GM23338 (cell line): ENCODE data around the gene PCNX1. TPM values are rescaled to one million over a fixed set of nuclear protein-coding genes. Genes with fewer than 3 reads are reported as not detected.

Source experiments
- ATAC-seq: fragments of 200-7000 bp; cut with Tn5 transposase; 3 replicates; pipeline ENCODE4 v1.9.1; 2020
- DNase-seq: peaks from one replicate; pipeline ENCODE4 v3.0.0-alpha.2; 2015; ENCODE audit warnings: low spot score
- H2AFZ ChIP-seq: fragments of 200-600 bp; sonication (generic); 2 replicates; pipeline ENCODE4 v1.8.0; 2016; ENCODE audit warnings: antibody characterized with exemption, mild to moderate bottlenecking, moderate library complexity
- H3F3A ChIP-seq: fragments of 200-600 bp; sonication (generic); replicated peaks from 2 replicates; pipeline ENCODE4 v1.8.0; 2017; ENCODE audit warnings: antibody characterized with exemption, mixed run types, low read depth
- H3K27ac ChIP-seq: fragments of 200-600 bp; sonication (generic); 2 replicates; pipeline ENCODE4 v1.6.1; 2016; ENCODE audit warnings: low read depth
- H3K27me3 ChIP-seq: fragments of 200-600 bp; sonication (generic); 2 replicates; pipeline ENCODE4 v1.8.0; 2016; ENCODE audit warnings: mild to moderate bottlenecking, mixed run types, moderate library complexity; ENCODE audit not compliant: insufficient read depth
- H3K36me3 ChIP-seq: fragments of 200-600 bp; sonication (generic); 2 replicates; pipeline ENCODE4 v1.8.0; 2016; ENCODE audit warnings: mild to moderate bottlenecking; ENCODE audit not compliant: insufficient read depth
- H3K4me1 ChIP-seq: fragments of 200-600 bp; sonication (generic); 2 replicates; pipeline ENCODE4 v1.8.0; 2016; ENCODE audit warnings: mild to moderate bottlenecking, moderate library complexity; ENCODE audit not compliant: insufficient read depth
- H3K4me2 ChIP-seq: fragments of 200-600 bp; sonication (generic); 2 replicates; pipeline ENCODE4 v1.7.1; 2017; ENCODE audit warnings: mixed run types
- H3K4me3 ChIP-seq: fragments of 200-600 bp; sonication (generic); 2 replicates; pipeline ENCODE4 v1.6.1; 2016; ENCODE audit warnings: mixed run types
- H3K79me2 ChIP-seq: fragments of 200-600 bp; sonication (generic); replicated peaks from 2 replicates; pipeline ENCODE4 v1.8.0; 2017; ENCODE audit warnings: mild to moderate bottlenecking; ENCODE audit not compliant: insufficient read depth
- H3K9me2 ChIP-seq: fragments of 200-600 bp; sonication (generic); 2 replicates; pipeline ENCODE4 v1.8.0; 2017; ENCODE audit not compliant: insufficient read depth
- H4K20me1 ChIP-seq: fragments of 200-600 bp; sonication (generic); replicated peaks from 2 replicates; pipeline ENCODE4 v1.8.0; 2017; ENCODE audit warnings: mild to moderate bottlenecking; ENCODE audit not compliant: insufficient read depth
- H3K27ac Mint-ChIP-seq: 2 replicates; pipeline ENCODE4 v1.8.0; 2020; ENCODE audit warnings: inconsistent platforms, mild to moderate bottlenecking, moderate library complexity, mixed read lengths
- H3K27me3 Mint-ChIP-seq: 3 replicates; pipeline ENCODE4 v1.8.0; 2022; ENCODE audit warnings: low read depth, mild to moderate bottlenecking, moderate library complexity, mixed read lengths, inconsistent platforms; ENCODE audit not compliant: insufficient read depth, poor library complexity
- H3K36me3 Mint-ChIP-seq: 3 replicates; pipeline ENCODE4 v1.8.0; 2021; ENCODE audit warnings: low read depth, mild to moderate bottlenecking, inconsistent platforms, moderate library complexity, mixed read lengths
- H3K4me1 Mint-ChIP-seq: 3 replicates; pipeline ENCODE4 v1.8.0; 2020; ENCODE audit warnings: mild to moderate bottlenecking, inconsistent platforms, mixed read lengths
- H3K4me3 Mint-ChIP-seq: 3 replicates; pipeline ENCODE4 v1.8.0; 2021; ENCODE audit warnings: moderate library complexity, mild to moderate bottlenecking, inconsistent platforms, mixed read lengths
- H3K9me3 Mint-ChIP-seq: 3 replicates; pipeline ENCODE4 v1.8.0; 2020; ENCODE audit warnings: moderate library complexity, mild to moderate bottlenecking, inconsistent platforms, mixed read lengths
- CREB1 ChIP-seq: fragments of 250-450 bp; sonication (Bioruptor Pico); IDR thresholded peaks from 2 replicates; pipeline ENCODE4 v1.5.0; 2020; ENCODE audit warnings: low read depth, mild to moderate bottlenecking, moderate library complexity
- EZH2 ChIP-seq: fragments of 200-600 bp; sonication (generic); IDR thresholded peaks from one replicate; pipeline ENCODE4 v1.8.0; 2017; ENCODE audit warnings: antibody characterized with exemption, mild to moderate bottlenecking, low read depth; ENCODE audit not compliant: unreplicated experiment
- EZH2phosphoT487 ChIP-seq: fragments of 200-600 bp; sonication (generic); IDR thresholded peaks from one replicate; pipeline ENCODE4 v1.8.1; 2018; ENCODE audit warnings: antibody characterized with exemption; ENCODE audit not compliant: unreplicated experiment
- JUNB ChIP-seq: IDR thresholded peaks from one replicate; pipeline ENCODE4 v1.6.1; 2016; ENCODE audit warnings: antibody characterized with exemption; ENCODE audit not compliant: unreplicated experiment
- POLR2AphosphoS5 ChIP-seq: IDR thresholded peaks from 2 replicates; pipeline ENCODE4 v1.6.1; 2016; ENCODE audit warnings: antibody characterized with exemption, low read depth
- ZNF114 ChIP-seq: fragments of 250-450 bp; sonication (Bioruptor Pico); IDR thresholded peaks from 2 replicates; pipeline ENCODE4 v1.5.0; 2020; ENCODE audit warnings: mild to moderate bottlenecking, moderate library complexity
- polyA plus RNA-seq: library from polyadenylated mRNA; unstranded; fragments of >200 nt; fragmentation: Nextera tagmentation; extraction: Ambion mirVana; gene quantifications from 2 replicates; pipeline ENCODE4 v1.2.1, GENCODE V29; 2016
- total RNA-seq: library from RNA; depleted of rRNA; stranded (reverse); fragments of >200 nt; shearing (Covaris generic); gene quantifications from 2 replicates; pipeline ENCODE4 v1.2.3, GENCODE V29; 2014
- TF ChIP-seq, protein P1 (sequence below): IDR thresholded peaks from one replicate; pipeline ENCODE4 v1.6.1; 2018; ENCODE audit warnings: antibody characterized with exemption; ENCODE audit not compliant: unreplicated experiment
- TF ChIP-seq, protein P2 (sequence below): fragments of 250-450 bp; sonication (Bioruptor Pico); IDR thresholded peaks from 2 replicates; pipeline ENCODE4 v1.5.0; 2020; ENCODE audit warnings: mild to moderate bottlenecking, moderate library complexity
- TF ChIP-seq, protein P3 (sequence below), 2 experiments: fragments of 200-600 bp in 1 of 2; sonication (generic) in 1 of 2; conservative IDR thresholded peaks; 2 replicates each; pipeline versions ENCODE4 v1.5.1 to v1.6.1; 2016 to 2017; ENCODE audit warnings: antibody characterized with exemption in 2 of 2, low read depth in 2 of 2, mild to moderate bottlenecking in 2 of 2, moderate library complexity in 1 of 2

Gene PCNX1
- total and polyA plus RNA-seq, 2 experiments from 2014 or later = 19.4 to 53.1 TPM

DNA sequence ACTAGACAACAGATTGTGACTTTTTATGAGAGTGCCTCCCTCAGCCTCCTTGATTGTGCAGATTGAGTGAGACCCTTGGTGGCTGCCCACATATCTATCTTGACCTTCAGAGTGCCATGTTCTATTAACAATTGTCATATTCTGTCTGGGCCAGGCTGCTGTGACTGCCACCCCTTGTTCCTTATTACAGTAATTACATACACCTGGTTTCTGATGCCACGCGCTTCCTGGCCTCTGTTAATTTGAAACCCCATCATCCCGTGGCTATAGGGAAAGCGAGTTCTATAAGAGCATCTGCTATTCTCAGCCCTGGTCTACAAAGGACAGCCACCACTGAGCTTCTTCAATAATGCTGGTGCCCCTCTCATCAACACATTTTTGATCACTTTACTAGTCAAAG lies 228.7 kb downstream of the PCNX1 start (continued):
- no peak for TF ChIP-seq ZNF114 (CRISPR knock-in tag)
- no peak for TF ChIP-seq JUNB
- TF ChIP-seq, protein P1, sequence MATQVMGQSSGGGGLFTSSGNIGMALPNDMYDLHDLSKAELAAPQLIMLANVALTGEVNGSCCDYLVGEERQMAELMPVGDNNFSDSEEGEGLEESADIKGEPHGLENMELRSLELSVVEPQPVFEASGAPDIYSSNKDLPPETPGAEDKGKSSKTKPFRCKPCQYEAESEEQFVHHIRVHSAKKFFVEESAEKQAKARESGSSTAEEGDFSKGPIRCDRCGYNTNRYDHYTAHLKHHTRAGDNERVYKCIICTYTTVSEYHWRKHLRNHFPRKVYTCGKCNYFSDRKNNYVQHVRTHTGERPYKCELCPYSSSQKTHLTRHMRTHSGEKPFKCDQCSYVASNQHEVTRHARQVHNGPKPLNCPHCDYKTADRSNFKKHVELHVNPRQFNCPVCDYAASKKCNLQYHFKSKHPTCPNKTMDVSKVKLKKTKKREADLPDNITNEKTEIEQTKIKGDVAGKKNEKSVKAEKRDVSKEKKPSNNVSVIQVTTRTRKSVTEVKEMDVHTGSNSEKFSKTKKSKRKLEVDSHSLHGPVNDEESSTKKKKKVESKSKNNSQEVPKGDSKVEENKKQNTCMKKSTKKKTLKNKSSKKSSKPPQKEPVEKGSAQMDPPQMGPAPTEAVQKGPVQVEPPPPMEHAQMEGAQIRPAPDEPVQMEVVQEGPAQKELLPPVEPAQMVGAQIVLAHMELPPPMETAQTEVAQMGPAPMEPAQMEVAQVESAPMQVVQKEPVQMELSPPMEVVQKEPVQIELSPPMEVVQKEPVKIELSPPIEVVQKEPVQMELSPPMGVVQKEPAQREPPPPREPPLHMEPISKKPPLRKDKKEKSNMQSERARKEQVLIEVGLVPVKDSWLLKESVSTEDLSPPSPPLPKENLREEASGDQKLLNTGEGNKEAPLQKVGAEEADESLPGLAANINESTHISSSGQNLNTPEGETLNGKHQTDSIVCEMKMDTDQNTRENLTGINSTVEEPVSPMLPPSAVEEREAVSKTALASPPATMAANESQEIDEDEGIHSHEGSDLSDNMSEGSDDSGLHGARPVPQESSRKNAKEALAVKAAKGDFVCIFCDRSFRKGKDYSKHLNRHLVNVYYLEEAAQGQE = no peak

DNA sequence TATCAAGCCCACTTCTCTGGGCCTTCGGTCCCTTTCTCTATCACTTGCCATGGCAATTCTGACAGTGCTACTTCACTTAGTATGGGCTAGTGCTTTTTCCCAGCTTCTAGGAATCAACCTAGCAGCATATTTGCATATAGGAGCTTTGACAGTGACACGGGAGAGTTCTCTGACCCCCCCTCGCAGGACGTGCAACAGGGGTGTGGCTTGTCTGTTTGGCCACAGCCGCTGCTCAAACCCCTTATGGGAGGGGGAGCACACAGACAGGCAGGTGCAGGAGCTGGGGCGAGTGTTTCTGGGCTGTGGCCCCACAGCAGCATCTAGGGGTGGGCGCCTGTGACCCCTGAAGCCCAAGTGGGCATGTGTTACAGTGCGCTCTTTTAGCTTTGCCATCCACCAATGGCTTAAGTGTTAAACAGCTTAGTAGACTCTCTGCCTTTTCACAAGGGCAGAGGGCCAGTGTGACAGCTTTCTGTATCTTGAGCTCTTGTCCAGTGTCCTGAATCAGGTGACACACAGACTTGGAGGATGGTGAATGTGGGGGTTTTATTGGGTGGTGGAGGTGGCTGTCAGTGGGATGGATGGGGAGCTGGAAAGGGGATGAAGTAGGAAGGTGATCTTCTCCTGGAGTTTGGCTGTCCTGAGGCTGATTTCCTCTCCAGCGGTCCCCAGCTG lies 229.3 kb downstream of the PCNX1 start:
- Histone ChIP-seq H3K36me3 (no peaks in the 10 kb centered on the region), H4K20me1 (no peaks in the 10 kb centered on the region), H3K79me2 (no peaks in the 10 kb centered on the region), H3K9me2 (0 out of 2 replicates have a peak, but pooled peaks cover 9% of the 10 kb centered on the region), H3F3A (no peaks in the 10 kb centered on the region), H3K27ac (no peak overlapping the region), H3K4me3 (no peak overlapping the region), H2AFZ (no peak overlapping the region), H3K4me1 (no peaks in the 10 kb centered on the region), H3K27me3 (no peaks in the 10 kb centered on the region), H3K4me2 (no peak overlapping the region)
- peaks cover 4% of the 10 kb centered on the region; the same call in 2 of the 3 replicates for H3K36me3 Mint-ChIP-seq
- peaks cover 9% of the 10 kb centered on the region for H3K9me3 Mint-ChIP-seq
- H3K27ac Mint-ChIP-seq = no peak overlapping the region
- peaks cover 6% of the 10 kb centered on the region; the same call in 2 of the 3 replicates for H3K4me1 Mint-ChIP-seq
- peaks cover 9% of the 10 kb centered on the region for H3K27me3 Mint-ChIP-seq
- no peak for ATAC-seq
- no peak for DNase-seq
- no peak overlapping the region for H3K4me3 Mint-ChIP-seq
- TF ChIP-seq, protein P2, sequence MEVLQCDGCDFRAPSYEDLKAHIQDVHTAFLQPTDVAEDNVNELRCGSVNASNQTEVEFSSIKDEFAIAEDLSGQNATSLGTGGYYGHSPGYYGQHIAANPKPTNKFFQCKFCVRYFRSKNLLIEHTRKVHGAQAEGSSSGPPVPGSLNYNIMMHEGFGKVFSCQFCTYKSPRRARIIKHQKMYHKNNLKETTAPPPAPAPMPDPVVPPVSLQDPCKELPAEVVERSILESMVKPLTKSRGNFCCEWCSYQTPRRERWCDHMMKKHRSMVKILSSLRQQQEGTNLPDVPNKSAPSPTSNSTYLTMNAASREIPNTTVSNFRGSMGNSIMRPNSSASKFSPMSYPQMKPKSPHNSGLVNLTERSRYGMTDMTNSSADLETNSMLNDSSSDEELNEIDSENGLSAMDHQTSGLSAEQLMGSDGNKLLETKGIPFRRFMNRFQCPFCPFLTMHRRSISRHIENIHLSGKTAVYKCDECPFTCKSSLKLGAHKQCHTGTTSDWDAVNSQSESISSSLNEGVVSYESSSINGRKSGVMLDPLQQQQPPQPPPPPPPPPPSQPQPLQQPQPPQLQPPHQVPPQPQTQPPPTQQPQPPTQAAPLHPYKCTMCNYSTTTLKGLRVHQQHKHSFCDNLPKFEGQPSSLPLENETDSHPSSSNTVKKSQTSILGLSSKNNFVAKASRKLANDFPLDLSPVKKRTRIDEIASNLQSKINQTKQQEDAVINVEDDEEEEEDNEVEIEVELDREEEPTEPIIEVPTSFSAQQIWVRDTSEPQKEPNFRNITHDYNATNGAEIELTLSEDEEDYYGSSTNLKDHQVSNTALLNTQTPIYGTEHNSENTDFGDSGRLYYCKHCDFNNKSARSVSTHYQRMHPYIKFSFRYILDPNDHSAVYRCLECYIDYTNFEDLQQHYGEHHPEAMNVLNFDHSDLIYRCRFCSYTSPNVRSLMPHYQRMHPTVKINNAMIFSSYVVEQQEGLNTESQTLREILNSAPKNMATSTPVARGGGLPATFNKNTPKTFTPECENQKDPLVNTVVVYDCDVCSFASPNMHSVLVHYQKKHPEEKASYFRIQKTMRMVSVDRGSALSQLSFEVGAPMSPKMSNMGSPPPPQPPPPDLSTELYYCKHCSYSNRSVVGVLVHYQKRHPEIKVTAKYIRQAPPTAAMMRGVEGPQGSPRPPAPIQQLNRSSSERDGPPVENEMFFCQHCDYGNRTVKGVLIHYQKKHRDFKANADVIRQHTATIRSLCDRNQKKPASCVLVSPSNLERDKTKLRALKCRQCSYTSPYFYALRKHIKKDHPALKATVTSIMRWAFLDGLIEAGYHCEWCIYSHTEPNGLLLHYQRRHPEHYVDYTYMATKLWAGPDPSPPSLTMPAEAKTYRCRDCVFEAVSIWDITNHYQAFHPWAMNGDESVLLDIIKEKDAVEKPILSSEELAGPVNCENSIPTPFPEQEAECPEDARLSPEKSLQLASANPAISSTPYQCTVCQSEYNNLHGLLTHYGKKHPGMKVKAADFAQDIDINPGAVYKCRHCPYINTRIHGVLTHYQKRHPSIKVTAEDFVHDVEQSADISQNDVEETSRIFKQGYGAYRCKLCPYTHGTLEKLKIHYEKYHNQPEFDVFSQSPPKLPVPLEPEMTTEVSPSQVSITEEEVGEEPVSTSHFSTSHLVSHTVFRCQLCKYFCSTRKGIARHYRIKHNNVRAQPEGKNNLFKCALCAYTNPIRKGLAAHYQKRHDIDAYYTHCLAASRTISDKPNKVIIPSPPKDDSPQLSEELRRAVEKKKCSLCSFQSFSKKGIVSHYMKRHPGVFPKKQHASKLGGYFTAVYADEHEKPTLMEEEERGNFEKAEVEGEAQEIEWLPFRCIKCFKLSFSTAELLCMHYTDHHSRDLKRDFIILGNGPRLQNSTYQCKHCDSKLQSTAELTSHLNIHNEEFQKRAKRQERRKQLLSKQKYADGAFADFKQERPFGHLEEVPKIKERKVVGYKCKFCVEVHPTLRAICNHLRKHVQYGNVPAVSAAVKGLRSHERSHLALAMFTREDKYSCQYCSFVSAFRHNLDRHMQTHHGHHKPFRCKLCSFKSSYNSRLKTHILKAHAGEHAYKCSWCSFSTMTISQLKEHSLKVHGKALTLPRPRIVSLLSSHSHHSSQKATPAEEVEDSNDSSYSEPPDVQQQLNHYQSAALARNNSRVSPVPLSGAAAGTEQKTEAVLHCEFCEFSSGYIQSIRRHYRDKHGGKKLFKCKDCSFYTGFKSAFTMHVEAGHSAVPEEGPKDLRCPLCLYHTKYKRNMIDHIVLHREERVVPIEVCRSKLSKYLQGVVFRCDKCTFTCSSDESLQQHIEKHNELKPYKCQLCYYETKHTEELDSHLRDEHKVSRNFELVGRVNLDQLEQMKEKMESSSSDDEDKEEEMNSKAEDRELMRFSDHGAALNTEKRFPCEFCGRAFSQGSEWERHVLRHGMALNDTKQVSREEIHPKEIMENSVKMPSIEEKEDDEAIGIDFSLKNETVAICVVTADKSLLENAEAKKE (CRISPR knock-in tag) = no peak
- TF ChIP-seq, protein P3, sequence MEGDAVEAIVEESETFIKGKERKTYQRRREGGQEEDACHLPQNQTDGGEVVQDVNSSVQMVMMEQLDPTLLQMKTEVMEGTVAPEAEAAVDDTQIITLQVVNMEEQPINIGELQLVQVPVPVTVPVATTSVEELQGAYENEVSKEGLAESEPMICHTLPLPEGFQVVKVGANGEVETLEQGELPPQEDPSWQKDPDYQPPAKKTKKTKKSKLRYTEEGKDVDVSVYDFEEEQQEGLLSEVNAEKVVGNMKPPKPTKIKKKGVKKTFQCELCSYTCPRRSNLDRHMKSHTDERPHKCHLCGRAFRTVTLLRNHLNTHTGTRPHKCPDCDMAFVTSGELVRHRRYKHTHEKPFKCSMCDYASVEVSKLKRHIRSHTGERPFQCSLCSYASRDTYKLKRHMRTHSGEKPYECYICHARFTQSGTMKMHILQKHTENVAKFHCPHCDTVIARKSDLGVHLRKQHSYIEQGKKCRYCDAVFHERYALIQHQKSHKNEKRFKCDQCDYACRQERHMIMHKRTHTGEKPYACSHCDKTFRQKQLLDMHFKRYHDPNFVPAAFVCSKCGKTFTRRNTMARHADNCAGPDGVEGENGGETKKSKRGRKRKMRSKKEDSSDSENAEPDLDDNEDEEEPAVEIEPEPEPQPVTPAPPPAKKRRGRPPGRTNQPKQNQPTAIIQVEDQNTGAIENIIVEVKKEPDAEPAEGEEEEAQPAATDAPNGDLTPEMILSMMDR (conservative IDR thresholded peaks at IDR 0.05; ENCODE audit: low read depth in 2 of 2) = no peak
- TF ChIP-seq EZH2 (no peak), EZH2phosphoT487 (no peak), POLR2AphosphoS5 (no peak), ZNF114 (CRISPR knock-in tag) (no peak), CREB1 (CRISPR knock-in tag) (no peak)
- TF ChIP-seq, protein P1 = no peak
